DOHH2 (cell line): ENCODE results near the gene TTC23.

Experiments
- H3F3A ChIP-seq: fragments of 200-600 bp; sonication (generic), shearing (Covaris generic); 2 replicates; pipeline ENCODE4 v1.6.0; 2016; ENCODE audit warnings: antibody characterized with exemption, mild to moderate bottlenecking; ENCODE audit not compliant: control insufficient read depth, insufficient read depth
- H3K27ac ChIP-seq: fragments of 200-600 bp; sonication (generic); 2 replicates; pipeline ENCODE4 v1.5.1; 2014; ENCODE audit warnings: low read depth, mild to moderate bottlenecking, low read length, moderate library complexity
- H3K27me3 ChIP-seq: fragments of 200-600 bp; sonication (generic); 2 replicates; pipeline ENCODE4 v1.6.1; 2014; ENCODE audit warnings: mild to moderate bottlenecking, low read length, mixed read lengths; ENCODE audit not compliant: control insufficient read depth
- H3K36me3 ChIP-seq: fragments of 200-600 bp; sonication (generic); 2 replicates; pipeline ENCODE4 v1.6.1; 2014; ENCODE audit warnings: mild to moderate bottlenecking, low read length, moderate library complexity, mixed read lengths; ENCODE audit not compliant: control insufficient read depth
- H3K4me1 ChIP-seq: fragments of 200-600 bp; sonication (generic); 2 replicates; pipeline ENCODE4 v1.6.1; 2014; ENCODE audit warnings: mild to moderate bottlenecking, low read length, mixed read lengths; ENCODE audit not compliant: control insufficient read depth
- H3K4me2 ChIP-seq: fragments of 200-600 bp; sonication (generic); 2 replicates; pipeline ENCODE4 v1.6.0; 2014; ENCODE audit warnings: mild to moderate bottlenecking, low read length, moderate library complexity
- H3K4me3 ChIP-seq: fragments of 200-600 bp; sonication (generic); 2 replicates; pipeline ENCODE4 v1.5.1; 2014; ENCODE audit warnings: mild to moderate bottlenecking, low read length, mixed read lengths
- H3K79me2 ChIP-seq: fragments of 200-600 bp; sonication (generic); 2 replicates; pipeline ENCODE4 v1.6.1; 2014; ENCODE audit warnings: mild to moderate bottlenecking, low read length, mixed read lengths; ENCODE audit not compliant: control insufficient read depth
- H3K9me2 ChIP-seq: fragments of 200-600 bp; sonication (generic); replicated peaks from 2 replicates; pipeline ENCODE4 v1.6.1; 2014; ENCODE audit warnings: mild to moderate bottlenecking, low read length, mixed read lengths; ENCODE audit not compliant: control insufficient read depth
- H3K9me3 ChIP-seq: fragments of 200-600 bp; sonication (generic); 2 replicates; pipeline ENCODE4 v1.6.1; 2014; ENCODE audit warnings: antibody characterized with exemption, low read length, mixed read lengths; ENCODE audit not compliant: control insufficient read depth, insufficient read depth
- H4K20me1 ChIP-seq: fragments of 200-600 bp; sonication (generic); 2 replicates; pipeline ENCODE4 v1.6.0; 2014; ENCODE audit warnings: low read depth, mild to moderate bottlenecking, antibody characterized with exemption, low read length, moderate library complexity; ENCODE audit not compliant: control insufficient read depth, insufficient read depth
- EZH2phosphoT487 ChIP-seq: fragments of 200-600 bp; sonication (generic); IDR thresholded peaks from 2 replicates; pipeline ENCODE4 v1.6.1; 2017; ENCODE audit warnings: borderline replicate concordance, mild to moderate bottlenecking, antibody characterized with exemption, low read length, moderate library complexity, mixed read lengths
- TF ChIP-seq, protein P1 (sequence below): fragments of 200-600 bp; sonication (generic); IDR thresholded peaks from one replicate; pipeline ENCODE4 v1.5.1; 2014; ENCODE audit warnings: antibody characterized with exemption, mild to moderate bottlenecking, low read depth, low read length; ENCODE audit not compliant: poor library complexity, severe bottlenecking

Gene TTC23

DNA sequence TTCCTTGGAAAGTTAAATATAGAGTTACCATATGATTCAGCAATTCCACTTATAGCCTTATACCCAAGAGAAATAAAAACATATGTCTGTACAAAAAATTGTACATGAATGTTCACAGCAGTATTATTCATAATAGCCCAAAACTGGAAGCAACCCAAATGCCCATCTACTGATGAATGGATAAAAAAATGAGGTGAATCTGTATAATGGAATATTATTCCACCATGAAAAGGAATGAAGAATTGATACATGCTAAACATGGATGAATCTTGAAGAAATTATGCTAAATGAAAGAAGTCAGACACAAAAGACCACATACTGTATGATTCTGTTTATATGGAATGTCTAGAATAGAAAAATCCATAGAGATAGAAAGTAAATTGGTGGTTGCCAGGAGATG lies 61.4 kb downstream of the TTC23 start:
- H3K79me2 ChIP-seq: no peaks in the 10 kb centered on the region
- no peaks in the 10 kb centered on the region for H3K9me2 ChIP-seq
- no peaks in the 10 kb centered on the region; the same call in 1 of the 2 replicates for H3K9me3 ChIP-seq
- no peaks in the 10 kb centered on the region for H3K4me1 ChIP-seq
- H3K27ac ChIP-seq: no peak overlapping the region
- H3K4me2 ChIP-seq: no peak overlapping the region
- no peaks in the 10 kb centered on the region for H3K27me3 ChIP-seq
- H3F3A ChIP-seq: no peaks in the 10 kb centered on the region
- TF ChIP-seq, protein P1, sequence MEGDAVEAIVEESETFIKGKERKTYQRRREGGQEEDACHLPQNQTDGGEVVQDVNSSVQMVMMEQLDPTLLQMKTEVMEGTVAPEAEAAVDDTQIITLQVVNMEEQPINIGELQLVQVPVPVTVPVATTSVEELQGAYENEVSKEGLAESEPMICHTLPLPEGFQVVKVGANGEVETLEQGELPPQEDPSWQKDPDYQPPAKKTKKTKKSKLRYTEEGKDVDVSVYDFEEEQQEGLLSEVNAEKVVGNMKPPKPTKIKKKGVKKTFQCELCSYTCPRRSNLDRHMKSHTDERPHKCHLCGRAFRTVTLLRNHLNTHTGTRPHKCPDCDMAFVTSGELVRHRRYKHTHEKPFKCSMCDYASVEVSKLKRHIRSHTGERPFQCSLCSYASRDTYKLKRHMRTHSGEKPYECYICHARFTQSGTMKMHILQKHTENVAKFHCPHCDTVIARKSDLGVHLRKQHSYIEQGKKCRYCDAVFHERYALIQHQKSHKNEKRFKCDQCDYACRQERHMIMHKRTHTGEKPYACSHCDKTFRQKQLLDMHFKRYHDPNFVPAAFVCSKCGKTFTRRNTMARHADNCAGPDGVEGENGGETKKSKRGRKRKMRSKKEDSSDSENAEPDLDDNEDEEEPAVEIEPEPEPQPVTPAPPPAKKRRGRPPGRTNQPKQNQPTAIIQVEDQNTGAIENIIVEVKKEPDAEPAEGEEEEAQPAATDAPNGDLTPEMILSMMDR: no peak
- no peak for TF ChIP-seq EZH2phosphoT487
- no peaks in the 10 kb centered on the region for H3K36me3 ChIP-seq
- H4K20me1 ChIP-seq: no peaks in the 10 kb centered on the region
- H3K4me3 ChIP-seq: no peak overlapping the region

DNA sequence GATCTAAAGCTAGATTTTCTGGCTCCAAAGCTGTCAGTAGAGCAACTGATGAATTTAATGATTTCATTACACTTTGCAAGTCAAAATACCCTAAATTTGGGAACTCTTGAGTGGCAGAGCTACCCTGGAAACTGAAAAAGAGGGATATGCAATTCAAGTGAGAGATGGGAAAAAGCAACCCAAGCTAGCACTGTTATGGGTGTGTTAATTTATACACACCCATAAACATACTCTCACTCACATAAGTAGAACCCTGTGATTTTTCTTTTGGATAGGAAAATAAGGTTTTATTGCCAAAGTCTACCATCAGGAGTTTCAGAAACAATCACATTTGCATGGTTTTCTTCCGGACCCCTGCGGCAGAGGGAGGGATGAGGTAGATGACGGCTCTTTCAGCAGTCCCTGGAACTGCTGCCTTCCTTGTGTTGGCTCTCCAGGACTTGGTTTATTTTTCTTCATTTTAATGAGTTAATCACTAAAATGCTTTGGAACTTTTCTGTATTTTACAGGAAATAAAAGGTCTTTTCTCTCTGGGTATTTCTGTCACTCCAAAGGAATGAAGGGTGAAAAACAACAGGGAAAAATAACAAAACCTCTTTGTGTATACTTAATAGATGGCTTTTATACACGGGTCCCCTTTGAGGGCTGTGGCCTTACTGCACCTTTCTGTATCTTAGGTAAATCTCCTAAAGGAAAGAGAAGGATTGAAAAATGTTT lies 63.8 kb downstream of the TTC23 start:
- Histone ChIP-seq H3K27me3 (no peaks in the 10 kb centered on the region), H3K4me3 (no peak overlapping the region), H3K4me1 (no peaks in the 10 kb centered on the region), H3K36me3 (no peaks in the 10 kb centered on the region), H3K9me2 (no peaks in the 10 kb centered on the region), H3F3A (no peaks in the 10 kb centered on the region), H3K4me2 (no peak overlapping the region), H3K9me3 (no peaks in the 10 kb centered on the region), H3K79me2 (no peaks in the 10 kb centered on the region), H3K27ac (no peak overlapping the region), H4K20me1 (no peaks in the 10 kb centered on the region)
- no peak for TF ChIP-seq EZH2phosphoT487
- TF ChIP-seq, protein P1: no peak

DNA sequence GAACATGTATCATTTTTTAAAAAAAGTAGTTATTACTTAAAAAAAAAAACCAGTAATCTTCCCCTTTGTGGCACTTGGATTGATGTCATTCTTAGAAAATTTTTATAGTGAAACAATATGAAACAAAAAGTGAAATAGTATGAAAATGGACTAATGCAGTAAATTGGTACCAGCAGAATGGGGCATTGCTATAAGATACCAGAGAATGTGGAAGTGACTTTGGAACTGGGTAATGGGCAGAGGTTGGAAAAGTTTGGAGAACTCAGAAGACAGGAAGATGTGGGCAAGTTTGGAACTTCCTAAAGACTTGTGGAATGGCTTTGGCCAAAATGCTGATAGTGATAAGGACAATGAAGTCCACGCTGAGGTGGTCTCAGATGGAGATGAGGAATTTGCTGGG lies 66.6 kb downstream of the TTC23 start:
- no peak overlapping the region for H3K4me2 ChIP-seq
- H4K20me1 ChIP-seq: no peaks in the 10 kb centered on the region
- TF ChIP-seq, protein P1: no peak
- no peak for TF ChIP-seq EZH2phosphoT487

GRCh38 chr15:99181545-99181971 lies 67.8 kb downstream of the TTC23 start:
- H3K27ac ChIP-seq: no peak overlapping the region
- no peaks in the 10 kb centered on the region for H3K4me1 ChIP-seq
- H3K4me3 ChIP-seq: no peak overlapping the region
- no peaks in the 10 kb centered on the region for H3K36me3 ChIP-seq
- no peaks in the 10 kb centered on the region for H3K79me2 ChIP-seq
- H3K9me2 ChIP-seq: no peaks in the 10 kb centered on the region
- no peaks in the 10 kb centered on the region for H3K9me3 ChIP-seq
- no peaks in the 10 kb centered on the region for H3K27me3 ChIP-seq
- no peaks in the 10 kb centered on the region for H3F3A ChIP-seq
- no peak for TF ChIP-seq EZH2phosphoT487
- TF ChIP-seq, protein P1: no peak
- no peaks in the 10 kb centered on the region for H4K20me1 ChIP-seq
- H3K4me2 ChIP-seq: no peak overlapping the region

More for the DNA sequence above, 66.6 kb downstream of the TTC23 start:
- no peaks in the 10 kb centered on the region for H3F3A ChIP-seq
- no peak overlapping the region for H3K27ac ChIP-seq
- no peaks in the 10 kb centered on the region for H3K27me3 ChIP-seq
- no peaks in the 10 kb centered on the region for H3K9me2 ChIP-seq
- no peak overlapping the region for H3K4me3 ChIP-seq
- no peaks in the 10 kb centered on the region for H3K36me3 ChIP-seq
- H3K9me3 ChIP-seq: no peaks in the 10 kb centered on the region
- H3K79me2 ChIP-seq: no peaks in the 10 kb centered on the region
- no peaks in the 10 kb centered on the region for H3K4me1 ChIP-seq
